ENCODE data around the gene COMMD3.

Gene COMMD3

GRCh38 chr10:22368402-22368801 lies 52.2 kb downstream of the COMMD3 start:
- no peak for DNase-seq (ENCODE audit: low read depth)
- TF ChIP-seq, protein P1, sequence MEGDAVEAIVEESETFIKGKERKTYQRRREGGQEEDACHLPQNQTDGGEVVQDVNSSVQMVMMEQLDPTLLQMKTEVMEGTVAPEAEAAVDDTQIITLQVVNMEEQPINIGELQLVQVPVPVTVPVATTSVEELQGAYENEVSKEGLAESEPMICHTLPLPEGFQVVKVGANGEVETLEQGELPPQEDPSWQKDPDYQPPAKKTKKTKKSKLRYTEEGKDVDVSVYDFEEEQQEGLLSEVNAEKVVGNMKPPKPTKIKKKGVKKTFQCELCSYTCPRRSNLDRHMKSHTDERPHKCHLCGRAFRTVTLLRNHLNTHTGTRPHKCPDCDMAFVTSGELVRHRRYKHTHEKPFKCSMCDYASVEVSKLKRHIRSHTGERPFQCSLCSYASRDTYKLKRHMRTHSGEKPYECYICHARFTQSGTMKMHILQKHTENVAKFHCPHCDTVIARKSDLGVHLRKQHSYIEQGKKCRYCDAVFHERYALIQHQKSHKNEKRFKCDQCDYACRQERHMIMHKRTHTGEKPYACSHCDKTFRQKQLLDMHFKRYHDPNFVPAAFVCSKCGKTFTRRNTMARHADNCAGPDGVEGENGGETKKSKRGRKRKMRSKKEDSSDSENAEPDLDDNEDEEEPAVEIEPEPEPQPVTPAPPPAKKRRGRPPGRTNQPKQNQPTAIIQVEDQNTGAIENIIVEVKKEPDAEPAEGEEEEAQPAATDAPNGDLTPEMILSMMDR (IDR thresholded peaks at IDR 0.05; ENCODE audit: control insufficient read depth, insufficient read depth, low read depth, low read length, missing control alignments): no peak
- H3K4me3 ChIP-seq (ENCODE audit: control insufficient read depth, low read depth, low read length): no peak overlapping the region

GRCh38 chr10:22368981-22369380 lies 52.8 kb downstream of the COMMD3 start:
- TF ChIP-seq, protein P1 (IDR thresholded peaks at IDR 0.05; ENCODE audit: control insufficient read depth, insufficient read depth, low read depth, low read length, missing control alignments): no peak
- no peak overlapping the region for H3K4me3 ChIP-seq (ENCODE audit: control insufficient read depth, low read depth, low read length)
- no peak for DNase-seq (ENCODE audit: low read depth)

- TF ChIP-seq, protein P1 (IDR thresholded peaks at IDR 0.05; ENCODE audit: control insufficient read depth, insufficient read depth, low read depth, low read length, missing control alignments): no peak
- no peak overlapping the region for H3K4me3 ChIP-seq (ENCODE audit: control insufficient read depth, low read depth, low read length)
- DNase-seq (ENCODE audit: low read depth): no peak
Observed at GRCh38 chr10:22369434-22370072, 53.4 kb downstream of the COMMD3 start.

Measured in AG09309 (cell line).